ENCODE results near the gene PCSK1N. TPM values are rescaled to one million over a fixed set of nuclear protein-coding genes. Genes with fewer than 3 reads are reported as not detected.

Gene PCSK1N
- total and polyA plus RNA-seq, 2 of the 13 experiments (the other 11 are each of a cell fraction or from before 2014, with no cell fraction given) = 4.5 to 14.0 TPM

DNA sequence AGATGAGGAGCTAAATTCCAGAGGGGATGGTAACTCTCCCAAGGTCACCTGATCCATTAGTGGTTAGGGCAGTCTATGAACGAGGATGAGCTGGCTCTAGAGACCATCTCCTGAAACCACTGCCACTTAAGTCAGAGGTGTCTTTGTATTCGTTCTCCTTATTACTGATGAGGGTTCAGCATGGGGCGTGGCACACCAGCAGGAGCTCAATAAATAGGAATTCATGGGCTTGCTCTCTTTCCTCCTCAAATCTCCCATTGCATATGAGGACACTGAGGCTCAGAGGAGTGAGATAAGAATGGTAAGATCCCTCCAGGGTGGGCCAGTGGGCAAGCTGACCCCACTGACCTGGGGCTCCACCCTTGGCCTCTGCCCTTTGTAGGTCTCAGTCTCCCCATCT is 50.7 kb downstream of the PCSK1N start:
- no peak overlapping the region for H3K9ac ChIP-seq (ENCODE audit: insufficient read depth, low read depth, low read length)
- H3K27me3 ChIP-seq (ENCODE audit: control insufficient read depth in 1 of 2, insufficient read depth in 2 of 2, low read length in 2 of 2) = no peaks in the 10 kb centered on the region; a peak in 1 of 5 replicates
- in situ Hi-C loops (cut with HindIII; ENCODE audit: extremely low pct_ligation_motif_present, low pct_unique_long_range_greater_than_20kb) (no loop called here), intact Hi-C loops (cut with micrococcal nuclease; ENCODE audit: unreplicated experiment) (no loop called here)
- ATAC-seq (no peak), DNase-seq (ENCODE audit: low spot score) (no peak), FAIRE-seq (no peak)
- no peaks in the 10 kb centered on the region for H4K20me1 ChIP-seq (ENCODE audit: insufficient read depth, low read length)
- BruUV-seq (replicated peaks) = no TSS peak
- no peaks in the 10 kb centered on the region for H3K36me3 ChIP-seq (replicated peaks in 1 of 2; ENCODE audit: control insufficient read depth in 1 of 2, insufficient read depth in 2 of 2, low read length in 2 of 2)
- no peaks in the 10 kb centered on the region for H3K9me3 ChIP-seq (ENCODE audit: low read length)
- no peak overlapping the region for H3K27ac ChIP-seq (ENCODE audit: extremely low read length, insufficient read depth, low read length)
- no peaks in the 10 kb centered on the region for H3K4me1 ChIP-seq (ENCODE audit: insufficient read depth, low read length)
- no peak overlapping the region for H3K4me3 ChIP-seq (replicated peaks in 1 of 3; ENCODE audit: insufficient read depth in 1 of 3, low read depth in 2 of 3, low read length in 3 of 3)
- 8% methylated on average over 2 of the region's 3 CpGs for WGBS (ENCODE audit: low lambda C conversion rate)
- no peaks in the 10 kb centered on the region for H3K79me2 ChIP-seq (ENCODE audit: insufficient read depth, low read length)
- H2AFZ ChIP-seq (ENCODE audit: low read length) = no peak overlapping the region
- POLR2A ChIA-PET = no interaction called here
- H3K4me2 ChIP-seq (ENCODE audit: low read depth, low read length) = no peak overlapping the region
- CTCF ChIA-PET (ENCODE audit: low intra/inter-chr PET ratio, low total read pairs) = no interaction called here
- TF ChIP-seq ZNF260 (CRISPR knock-in tag; IDR thresholded peaks at IDR 0.05; ENCODE audit: borderline replicate concordance, low read depth) (no peak), TBL1XR1 (IDR thresholded peaks at IDR 0.05; ENCODE audit: borderline replicate concordance, low read length, partially characterized antibody) (no peak), ZC3H4 (CRISPR knock-in tag; IDR thresholded peaks at IDR 0.05; ENCODE audit: borderline replicate concordance) (no peak), ZNF33B (CRISPR knock-in tag; IDR thresholded peaks at IDR 0.05) (no peak), TGIF2 (CRISPR knock-in tag; IDR thresholded peaks at IDR 0.05) (no peak), HNRNPL (IDR thresholded peaks at IDR 0.05; ENCODE audit: low read depth, low read length) (no peak), ZNF746 (CRISPR knock-in tag; IDR thresholded peaks at IDR 0.05) (no peak), MAZ (IDR thresholded peaks at IDR 0.05; ENCODE audit: borderline replicate concordance, low read depth, low read length) (no peak), MAZ (CRISPR knock-in tag; IDR thresholded peaks at IDR 0.05; ENCODE audit: low read depth) (no peak), ADNP (CRISPR knock-in tag; IDR thresholded peaks at IDR 0.05) (no peak), RFX3 (CRISPR knock-in tag; IDR thresholded peaks at IDR 0.05) (no peak), NFYC (CRISPR knock-in tag; IDR thresholded peaks at IDR 0.05) (no peak)
- TF ChIP-seq, protein P1, sequence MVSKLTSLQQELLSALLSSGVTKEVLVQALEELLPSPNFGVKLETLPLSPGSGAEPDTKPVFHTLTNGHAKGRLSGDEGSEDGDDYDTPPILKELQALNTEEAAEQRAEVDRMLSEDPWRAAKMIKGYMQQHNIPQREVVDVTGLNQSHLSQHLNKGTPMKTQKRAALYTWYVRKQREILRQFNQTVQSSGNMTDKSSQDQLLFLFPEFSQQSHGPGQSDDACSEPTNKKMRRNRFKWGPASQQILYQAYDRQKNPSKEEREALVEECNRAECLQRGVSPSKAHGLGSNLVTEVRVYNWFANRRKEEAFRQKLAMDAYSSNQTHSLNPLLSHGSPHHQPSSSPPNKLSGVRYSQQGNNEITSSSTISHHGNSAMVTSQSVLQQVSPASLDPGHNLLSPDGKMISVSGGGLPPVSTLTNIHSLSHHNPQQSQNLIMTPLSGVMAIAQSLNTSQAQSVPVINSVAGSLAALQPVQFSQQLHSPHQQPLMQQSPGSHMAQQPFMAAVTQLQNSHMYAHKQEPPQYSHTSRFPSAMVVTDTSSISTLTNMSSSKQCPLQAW (CRISPR knock-in tag; IDR thresholded peaks at IDR 0.05) = no peak
- TF ChIP-seq, protein P2, sequence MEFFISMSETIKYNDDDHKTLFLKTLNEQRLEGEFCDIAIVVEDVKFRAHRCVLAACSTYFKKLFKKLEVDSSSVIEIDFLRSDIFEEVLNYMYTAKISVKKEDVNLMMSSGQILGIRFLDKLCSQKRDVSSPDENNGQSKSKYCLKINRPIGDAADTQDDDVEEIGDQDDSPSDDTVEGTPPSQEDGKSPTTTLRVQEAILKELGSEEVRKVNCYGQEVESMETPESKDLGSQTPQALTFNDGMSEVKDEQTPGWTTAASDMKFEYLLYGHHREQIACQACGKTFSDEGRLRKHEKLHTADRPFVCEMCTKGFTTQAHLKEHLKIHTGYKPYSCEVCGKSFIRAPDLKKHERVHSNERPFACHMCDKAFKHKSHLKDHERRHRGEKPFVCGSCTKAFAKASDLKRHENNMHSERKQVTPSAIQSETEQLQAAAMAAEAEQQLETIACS (CRISPR knock-in tag; IDR thresholded peaks at IDR 0.05) = no peak
- TF ChIP-seq, protein P3, sequence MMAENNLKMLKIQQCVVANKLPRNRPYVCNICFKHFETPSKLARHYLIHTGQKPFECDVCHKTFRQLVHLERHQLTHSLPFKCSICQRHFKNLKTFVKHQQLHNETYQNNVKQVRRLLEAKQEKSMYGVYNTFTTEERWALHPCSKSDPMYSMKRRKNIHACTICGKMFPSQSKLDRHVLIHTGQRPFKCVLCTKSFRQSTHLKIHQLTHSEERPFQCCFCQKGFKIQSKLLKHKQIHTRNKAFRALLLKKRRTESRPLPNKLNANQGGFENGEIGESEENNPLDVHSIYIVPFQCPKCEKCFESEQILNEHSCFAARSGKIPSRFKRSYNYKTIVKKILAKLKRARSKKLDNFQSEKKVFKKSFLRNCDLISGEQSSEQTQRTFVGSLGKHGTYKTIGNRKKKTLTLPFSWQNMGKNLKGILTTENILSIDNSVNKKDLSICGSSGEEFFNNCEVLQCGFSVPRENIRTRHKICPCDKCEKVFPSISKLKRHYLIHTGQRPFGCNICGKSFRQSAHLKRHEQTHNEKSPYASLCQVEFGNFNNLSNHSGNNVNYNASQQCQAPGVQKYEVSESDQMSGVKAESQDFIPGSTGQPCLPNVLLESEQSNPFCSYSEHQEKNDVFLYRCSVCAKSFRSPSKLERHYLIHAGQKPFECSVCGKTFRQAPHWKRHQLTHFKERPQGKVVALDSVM (CRISPR knock-in tag; IDR thresholded peaks at IDR 0.05) = no peak
- TF ChIP-seq, protein P4, sequence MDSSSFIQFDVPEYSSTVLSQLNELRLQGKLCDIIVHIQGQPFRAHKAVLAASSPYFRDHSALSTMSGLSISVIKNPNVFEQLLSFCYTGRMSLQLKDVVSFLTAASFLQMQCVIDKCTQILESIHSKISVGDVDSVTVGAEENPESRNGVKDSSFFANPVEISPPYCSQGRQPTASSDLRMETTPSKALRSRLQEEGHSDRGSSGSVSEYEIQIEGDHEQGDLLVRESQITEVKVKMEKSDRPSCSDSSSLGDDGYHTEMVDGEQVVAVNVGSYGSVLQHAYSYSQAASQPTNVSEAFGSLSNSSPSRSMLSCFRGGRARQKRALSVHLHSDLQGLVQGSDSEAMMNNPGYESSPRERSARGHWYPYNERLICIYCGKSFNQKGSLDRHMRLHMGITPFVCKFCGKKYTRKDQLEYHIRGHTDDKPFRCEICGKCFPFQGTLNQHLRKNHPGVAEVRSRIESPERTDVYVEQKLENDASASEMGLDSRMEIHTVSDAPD (CRISPR knock-in tag; IDR thresholded peaks at IDR 0.05) = no peak
